Motor neuron (in vitro differentiated cells): ENCODE measurements around the gene RAB1A. TPM values are rescaled to one million over a fixed set of nuclear protein-coding genes. Genes with fewer than 3 reads are reported as not detected.
A peak's percentile ranks its signal among the peaks of the same experiment; 100 is the strongest.

Experiments used
- ATAC-seq, 8 experiments: fragments of 200-7000 bp; cut with Tn5 transposase; replicated peaks in 6 of 8; 2 replicates each; pipeline ENCODE4 v1.8.0; 2021; ENCODE audit warnings: mild to moderate bottlenecking in 8 of 8, moderate library complexity in 8 of 8
- H3K27ac ChIP-seq, 2 donors: fragments of 250-450 bp; sonication (Bioruptor Pico); 2 replicates each; pipeline ENCODE4 v1.9.0; 2021; ENCODE audit warnings: antibody characterized with exemption in 2 of 2, mild to moderate bottlenecking in 2 of 2, moderate library complexity in 1 of 2
- H3K4me1 ChIP-seq, 2 donors: fragments of 250-450 bp; sonication (Bioruptor Pico); replicated peaks in 1 of 2; 2 replicates each; pipeline ENCODE4 v1.6.1; 2021; ENCODE audit warnings: antibody characterized with exemption in 2 of 2, mild to moderate bottlenecking in 2 of 2, moderate library complexity in 1 of 2
- H3K4me3 ChIP-seq, 5 donors: fragments of 250-450 bp; sonication (Bioruptor Pico); 2 replicates each; pipeline ENCODE4 v1.9.0; 2021; ENCODE audit warnings: antibody characterized with exemption in 5 of 5, mild to moderate bottlenecking in 5 of 5, moderate library complexity in 4 of 5
- WGBS, 10 experiments: fragments of 450-650 bp; shearing (Covaris generic); methylation state at CpG; one replicate each; pipeline ENCODE4 v1.0.0; 2022; 5-methylcytosine and 5-hydroxymethylcytosine counted together
- in situ Hi-C, 9 experiments: fragments of 400-800 bp; cut with MboI; loops; one replicate each; pipeline ENCODE4 v1.15.0; 2021; ENCODE audit warnings: low sequenced_read_pairs in 9 of 9, low pct_unique_long_range_greater_than_20kb in 2 of 9; ENCODE audit not compliant: unreplicated experiment in 9 of 9
- total RNA-seq, 8 experiments: library from RNA; unstranded; fragments of 300-600 nt; gene quantifications; 2 replicates each; pipeline versions ENCODE4 v1.2.3 to v1.2.4, GENCODE V29; 2022

Gene RAB1A
- total RNA-seq, 8 experiments from 2014 or later, result 91.5 to 147 (median 107) TPM

- in situ Hi-C loops, result loop anchor here in 5 of 9 experiments (10.0 to 25.0 kb wide), 3 partner anchors 131 to 458 kb away; no protein-coding TSS in a partner anchor
- H3K27ac ChIP-seq, result no peak overlapping the region
- no peak overlapping the region for H3K4me3 ChIP-seq
- peak in 1 of 8 experiments; percentile 39 for ATAC-seq
- WGBS, 10 experiments, result 0 to 94% (median 80%) methylated on average over 1 to 4 of the region's 10 CpGs; no CpG with 5 or more reads in 3 of the 10 experiments
- H3K4me1 ChIP-seq, result no peaks in the 10 kb centered on the region
These were observed 84.3 kb downstream of the RAB1A start for GRCh38 chr2:65045651-65046050.

GRCh38 chr2:65044097-65044735, 85.7 kb downstream of the RAB1A start:
- Histone ChIP-seq H3K27ac (no peak overlapping the region), H3K4me1 (no peaks in the 10 kb centered on the region), H3K4me3 (no peak overlapping the region)
- in situ Hi-C loops, result loop anchor here in 5 of 9 experiments (5.0 to 25.0 kb wide), 4 partner anchors 127 to 457 kb away; no protein-coding TSS in a partner anchor
- ATAC-seq, result no peak
- WGBS, 10 experiments, result 66 to 100% (median 91%) methylated on average over 2 to 7 of the region's 7 CpGs; no CpG with 5 or more reads in 1 of the 10 experiments

GRCh38 chr2:65043001-65043400, 86.9 kb downstream of the RAB1A start:
- ATAC-seq, result no peak
- 17 to 94% (median 50%) methylated on average over 1 to 2 of the region's 2 CpGs; no CpG with 5 or more reads in 7 of the 10 experiments for WGBS, 10 experiments
- no peak overlapping the region for H3K27ac ChIP-seq
- H3K4me3 ChIP-seq, result no peak overlapping the region
- no peaks in the 10 kb centered on the region for H3K4me1 ChIP-seq
- in situ Hi-C loops, result loop anchor here in 5 of 9 experiments (5.0 to 25.0 kb wide), 4 partner anchors 126 to 456 kb away; no protein-coding TSS in a partner anchor

GRCh38 chr2:65040400-65041261, 89.3 kb downstream of the RAB1A start:
- ATAC-seq, result peak; percentile 92 to 99 (median 96)
- Histone ChIP-seq H3K4me3 (no peak overlapping the region), H3K4me1 (no peaks in the 10 kb centered on the region), H3K27ac (no peak overlapping the region)
- in situ Hi-C loops, result loop anchor here in 5 of 9 experiments (5.0 to 25.0 kb wide), 4 partner anchors 123 to 453 kb away; no protein-coding TSS in a partner anchor
- 0 to 88% (median 46%) methylated on average over 1 to 11 of the region's 13 CpGs for WGBS, 10 experiments

GRCh38 chr2:65039640-65040039, 90.3 kb downstream of the RAB1A start:
- no peak overlapping the region for H3K4me3 ChIP-seq
- in situ Hi-C loops, result loop anchor here in 6 of 9 experiments (5.0 to 25.0 kb wide), 4 partner anchors 122 to 452 kb away; no protein-coding TSS in a partner anchor
- H3K4me1 ChIP-seq, result no peaks in the 10 kb centered on the region
- H3K27ac ChIP-seq, result no peak overlapping the region
- WGBS, 10 experiments, result 50 to 100% (median 60%) methylated on average over 1 to 3 of the region's 3 CpGs; no CpG with 5 or more reads in 5 of the 10 experiments
- no peak for ATAC-seq

- H3K4me1 ChIP-seq, result peaks cover 0 to 3% of the 10 kb centered on the region in 2 donors
- no peak for ATAC-seq
- H3K27ac ChIP-seq, result no peak overlapping the region
- no peak overlapping the region for H3K4me3 ChIP-seq
- WGBS, 10 experiments, result 33 to 100% (median 57%) methylated on average over 1 to 2 of the region's 3 CpGs; no CpG with 5 or more reads in 3 of the 10 experiments
- in situ Hi-C loops, result loop anchor here in 5 of 9 experiments (5.0 to 25.0 kb wide), 3 partner anchors 120 to 450 kb away; no protein-coding TSS in a partner anchor
These were observed 92.7 kb downstream of the RAB1A start for GRCh38 chr2:65037178-65037577.

Other genes with a start within 250 kb of the RAB1A start
- gene SLC1A4, start 140.7 kb downstream of the RAB1A start, total RNA-seq, result 10 to 100 TPM in 5 of 8 experiments, 1 to 10 TPM in 3; 3.3 to 59.0 (median 23.3) TPM
- 10 to 100 TPM in 7 of 8 experiments, 1 to 10 TPM in 1; 6.6 to 26.1 (median 16.4) TPM for gene CEP68, start 73.7 kb downstream of the RAB1A start, total RNA-seq
- 100 to 1,000 TPM in 6 of 8 experiments, 10 to 100 TPM in 2; 80.4 to 237 (median 123) TPM for gene ACTR2, start 97.7 kb upstream of the RAB1A start, total RNA-seq